Spleen (tissue), 7 donors: ENCODE data around the gene TPO.

Source experiments
- POLR2A ChIP-seq, 3 donors: fragments of 450-650 bp; IDR thresholded peaks; one replicate each; pipeline ENCODE4 v1.5.1; 2017; ENCODE audit warnings: antibody characterized with exemption in 3 of 3, mild to moderate bottlenecking in 1 of 3
- TF ChIP-seq, protein P1 (sequence below), 11 experiments: fragments of 200-600 bp in 7 of 11; fragments of 450-650 bp in 4 of 11; sonication (generic) in 4 of 11; IDR thresholded peaks in 8 of 11; conservative IDR thresholded peaks in 3 of 11; 1 replicate in 7 of 11; 2 replicates in 4 of 11; pipeline versions ENCODE4 v1.4.0 to v1.8.0; 2016 to 2021; ENCODE audit warnings: antibody characterized with exemption in 11 of 11, inconsistent platforms in 4 of 11, mild to moderate bottlenecking in 1 of 11
- donor health status: DM: no; HTN: no; CAD: no; lungs with moderate emphysema.
- donor health status: DM: no; HTN: no; CAD: no.
- donor health status: DM: no; HTN: no; CAD: no.

DNA sequence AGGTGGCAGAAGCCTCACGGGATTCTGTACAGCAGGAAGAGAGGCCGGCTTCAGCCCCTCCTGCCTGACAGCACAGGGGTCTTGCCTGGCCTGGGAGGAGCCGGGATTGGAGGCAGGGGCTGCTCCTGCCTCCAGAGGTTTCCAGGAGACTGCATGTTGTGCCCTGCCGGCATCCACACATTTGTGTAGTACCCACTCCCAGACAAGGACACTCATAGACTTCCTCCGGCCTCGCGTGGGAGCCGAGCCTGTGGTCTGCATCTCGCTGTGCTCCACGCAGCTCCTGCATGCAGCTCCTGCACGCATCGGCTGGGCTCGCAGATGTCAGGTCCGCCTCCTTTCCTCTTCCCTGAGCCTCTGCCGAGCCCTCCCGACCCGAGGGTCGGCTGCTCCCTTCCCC, 34.7 kb downstream of the TPO start:
- TF ChIP-seq, protein P1, sequence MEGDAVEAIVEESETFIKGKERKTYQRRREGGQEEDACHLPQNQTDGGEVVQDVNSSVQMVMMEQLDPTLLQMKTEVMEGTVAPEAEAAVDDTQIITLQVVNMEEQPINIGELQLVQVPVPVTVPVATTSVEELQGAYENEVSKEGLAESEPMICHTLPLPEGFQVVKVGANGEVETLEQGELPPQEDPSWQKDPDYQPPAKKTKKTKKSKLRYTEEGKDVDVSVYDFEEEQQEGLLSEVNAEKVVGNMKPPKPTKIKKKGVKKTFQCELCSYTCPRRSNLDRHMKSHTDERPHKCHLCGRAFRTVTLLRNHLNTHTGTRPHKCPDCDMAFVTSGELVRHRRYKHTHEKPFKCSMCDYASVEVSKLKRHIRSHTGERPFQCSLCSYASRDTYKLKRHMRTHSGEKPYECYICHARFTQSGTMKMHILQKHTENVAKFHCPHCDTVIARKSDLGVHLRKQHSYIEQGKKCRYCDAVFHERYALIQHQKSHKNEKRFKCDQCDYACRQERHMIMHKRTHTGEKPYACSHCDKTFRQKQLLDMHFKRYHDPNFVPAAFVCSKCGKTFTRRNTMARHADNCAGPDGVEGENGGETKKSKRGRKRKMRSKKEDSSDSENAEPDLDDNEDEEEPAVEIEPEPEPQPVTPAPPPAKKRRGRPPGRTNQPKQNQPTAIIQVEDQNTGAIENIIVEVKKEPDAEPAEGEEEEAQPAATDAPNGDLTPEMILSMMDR (IDR thresholded peaks at IDR 0.05 in 8 of 11, conservative IDR thresholded peaks at IDR 0.05 in 3 of 11), result no peak
- no peak for TF ChIP-seq POLR2A (IDR thresholded peaks at IDR 0.05)
